Left kidney (tissue), 1 donor: ENCODE data around the gene SGF29. TPM values are rescaled to one million over a fixed set of nuclear protein-coding genes. Genes with fewer than 3 reads are reported as not detected.

ENCODE experiments used
- polyA plus RNA-seq: library from polyadenylated mRNA; unstranded; fragments of 120-200 nt; gene quantifications from one replicate; pipeline ENCODE4 v1.2.1, GENCODE V29; 2013; ENCODE audit not compliant: insufficient read length

Gene SGF29
- polyA plus RNA-seq, 1 donor = 21.4 TPM

Other genes with a start within 250 kb of the SGF29 start
- gene NPIPB6, start 190.4 kb upstream of the SGF29 start, polyA plus RNA-seq = 3.8 TPM
- 98.7 TPM for gene EIF3CL, start 150.1 kb upstream of the SGF29 start, polyA plus RNA-seq
- gene NPIPB7, start 81.6 kb upstream of the SGF29 start, polyA plus RNA-seq = 0.76 TPM
- gene CLN3, start 61.8 kb upstream of the SGF29 start, polyA plus RNA-seq = 32.5 TPM
- 0.50 TPM for gene APOBR, start 59.3 kb upstream of the SGF29 start, polyA plus RNA-seq
- not detected for gene IL27, start 47.1 kb upstream of the SGF29 start, polyA plus RNA-seq
- 5.8 TPM for gene NUPR1, start 14.9 kb upstream of the SGF29 start, polyA plus RNA-seq
- gene SULT1A2, start 43.1 kb downstream of the SGF29 start, polyA plus RNA-seq = 2.2 TPM
- gene SULT1A1, start 56.1 kb downstream of the SGF29 start, polyA plus RNA-seq = 30.8 TPM
- gene NPIPB8, start 84.1 kb downstream of the SGF29 start, polyA plus RNA-seq = 2.0 TPM
- gene EIF3C, start 157.5 kb downstream of the SGF29 start, polyA plus RNA-seq = 678 TPM
- 4.5 TPM for gene NPIPB9, start 197.9 kb downstream of the SGF29 start, polyA plus RNA-seq